22Rv1 (cell line): Measurements from ENCODE around the gene ARTN.

Experiments
- ZFX ChIP-seq: fragments of 450-650 bp; IDR thresholded peaks from 2 replicates; pipeline ENCODE4 v1.6.1; 2017; ENCODE audit warnings: antibody characterized with exemption, borderline replicate concordance
- TF ChIP-seq, protein P1 (sequence below): fragments of 450-650 bp; IDR thresholded peaks from 2 replicates; pipeline ENCODE4 v1.5.1; 2017; ENCODE audit warnings: mild to moderate bottlenecking

DNA sequence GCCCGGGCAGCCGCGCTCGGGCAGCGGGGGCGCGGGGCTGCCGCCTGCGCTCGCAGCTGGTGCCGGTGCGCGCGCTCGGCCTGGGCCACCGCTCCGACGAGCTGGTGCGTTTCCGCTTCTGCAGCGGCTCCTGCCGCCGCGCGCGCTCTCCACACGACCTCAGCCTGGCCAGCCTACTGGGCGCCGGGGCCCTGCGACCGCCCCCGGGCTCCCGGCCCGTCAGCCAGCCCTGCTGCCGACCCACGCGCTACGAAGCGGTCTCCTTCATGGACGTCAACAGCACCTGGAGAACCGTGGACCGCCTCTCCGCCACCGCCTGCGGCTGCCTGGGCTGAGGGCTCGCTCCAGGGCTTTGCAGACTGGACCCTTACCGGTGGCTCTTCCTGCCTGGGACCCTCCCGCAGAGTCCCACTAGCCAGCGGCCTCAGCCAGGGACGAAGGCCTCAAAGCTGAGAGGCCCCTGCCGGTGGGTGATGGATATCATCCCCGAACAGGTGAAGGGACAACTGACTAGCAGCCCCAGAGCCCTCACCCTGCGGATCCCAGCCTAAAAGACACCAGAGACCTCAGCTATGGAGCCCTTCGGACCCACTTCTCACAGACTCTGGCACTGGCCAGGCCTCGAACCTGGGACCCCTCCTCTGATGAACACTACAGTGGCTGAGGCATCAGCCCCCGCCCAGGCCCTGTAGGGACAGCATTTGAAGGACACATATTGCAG lies 3.0 kb downstream of the ARTN start:
- TF ChIP-seq, protein P1, sequence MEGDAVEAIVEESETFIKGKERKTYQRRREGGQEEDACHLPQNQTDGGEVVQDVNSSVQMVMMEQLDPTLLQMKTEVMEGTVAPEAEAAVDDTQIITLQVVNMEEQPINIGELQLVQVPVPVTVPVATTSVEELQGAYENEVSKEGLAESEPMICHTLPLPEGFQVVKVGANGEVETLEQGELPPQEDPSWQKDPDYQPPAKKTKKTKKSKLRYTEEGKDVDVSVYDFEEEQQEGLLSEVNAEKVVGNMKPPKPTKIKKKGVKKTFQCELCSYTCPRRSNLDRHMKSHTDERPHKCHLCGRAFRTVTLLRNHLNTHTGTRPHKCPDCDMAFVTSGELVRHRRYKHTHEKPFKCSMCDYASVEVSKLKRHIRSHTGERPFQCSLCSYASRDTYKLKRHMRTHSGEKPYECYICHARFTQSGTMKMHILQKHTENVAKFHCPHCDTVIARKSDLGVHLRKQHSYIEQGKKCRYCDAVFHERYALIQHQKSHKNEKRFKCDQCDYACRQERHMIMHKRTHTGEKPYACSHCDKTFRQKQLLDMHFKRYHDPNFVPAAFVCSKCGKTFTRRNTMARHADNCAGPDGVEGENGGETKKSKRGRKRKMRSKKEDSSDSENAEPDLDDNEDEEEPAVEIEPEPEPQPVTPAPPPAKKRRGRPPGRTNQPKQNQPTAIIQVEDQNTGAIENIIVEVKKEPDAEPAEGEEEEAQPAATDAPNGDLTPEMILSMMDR, result peak; percentile 54
- no peak for TF ChIP-seq ZFX
